ENCODE measurements around the gene PAXX.

DNA sequence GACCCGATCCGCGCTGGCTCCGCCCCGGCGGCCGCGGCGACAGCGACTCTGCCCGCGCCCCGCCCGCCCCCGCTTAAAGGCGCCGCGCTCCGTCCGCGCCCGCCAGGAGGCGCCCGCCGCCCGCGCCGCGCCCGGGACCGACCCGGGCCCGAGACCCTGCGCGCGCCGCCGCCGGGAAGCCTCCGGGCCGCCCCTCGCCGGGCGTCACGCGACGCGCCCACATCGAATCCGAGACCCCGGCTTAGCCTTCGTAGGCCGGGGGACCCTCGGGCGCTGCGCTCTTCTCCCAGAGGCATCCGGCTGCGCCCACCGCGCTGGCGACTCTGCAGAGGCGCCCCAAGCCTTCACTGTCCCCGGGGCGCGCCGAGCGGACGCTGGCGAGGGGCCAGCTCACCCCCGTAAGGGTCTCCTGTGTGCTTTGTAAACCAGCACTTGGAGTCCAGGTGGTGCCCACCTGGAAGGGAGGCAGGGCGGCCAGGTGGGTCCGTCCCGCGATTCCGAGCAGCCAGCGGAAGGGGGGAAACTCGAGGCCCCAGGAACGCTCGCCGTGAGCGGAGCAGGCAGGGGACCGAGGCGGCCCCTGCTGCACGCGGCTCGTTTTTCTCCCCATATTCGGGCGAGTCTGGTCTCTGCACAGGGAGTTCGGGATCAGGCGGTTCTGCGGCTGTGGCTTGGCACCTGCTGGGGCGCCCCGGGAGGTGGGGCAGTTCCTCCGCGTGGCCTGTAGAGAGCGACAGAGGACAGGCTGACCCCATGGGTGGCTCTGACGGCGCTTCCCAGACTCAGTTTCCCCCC, 36.2 kb downstream of the PAXX start:
- TF ChIP-seq CTCF (IDR thresholded peaks at IDR 0.05) (no peak), POLR2A (IDR thresholded peaks at IDR 0.05) (no peak)
